ENCODE data around the gene PHIP.
A peak's percentile ranks its signal among the peaks of the same experiment; 100 is the strongest.

PHIP gene

DNA sequence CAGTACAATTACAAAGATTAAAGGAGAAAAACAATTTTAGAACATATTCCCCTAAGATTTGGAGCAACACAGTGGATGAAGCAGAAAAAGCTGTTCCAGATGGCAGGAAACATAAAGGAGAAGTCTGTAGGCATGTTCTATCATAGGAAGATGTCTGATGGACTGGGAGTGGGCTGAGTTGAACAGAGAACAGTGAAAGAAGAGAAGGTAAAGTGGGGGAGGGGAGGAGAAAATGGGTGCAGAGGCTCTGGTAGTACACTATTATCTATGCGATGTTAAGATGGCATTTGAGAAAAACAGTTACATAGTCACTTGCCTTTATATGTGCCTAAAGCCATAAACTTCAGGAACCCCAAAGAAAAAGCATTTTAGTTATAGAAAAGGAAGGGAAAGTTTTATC, 4.2 kb upstream of the PHIP start:
- Histone ChIP-seq H3K27me3 (ENCODE audit: control insufficient read depth, insufficient read depth, low read length) (no peaks in the 10 kb centered on the region), H3K9me3 (ENCODE audit: control insufficient read depth, low read length) (no peaks in the 10 kb centered on the region), H3K9ac (ENCODE audit: low read length) (no peak overlapping the region), H3K4me3 (ENCODE audit: low read length) (no peak overlapping the region), H3K36me3 (ENCODE audit: control insufficient read depth, insufficient read depth, low read length) (no peaks in the 10 kb centered on the region), H3K4me1 (ENCODE audit: control insufficient read depth, insufficient read depth, low read length) (no peaks in the 10 kb centered on the region)

DNA sequence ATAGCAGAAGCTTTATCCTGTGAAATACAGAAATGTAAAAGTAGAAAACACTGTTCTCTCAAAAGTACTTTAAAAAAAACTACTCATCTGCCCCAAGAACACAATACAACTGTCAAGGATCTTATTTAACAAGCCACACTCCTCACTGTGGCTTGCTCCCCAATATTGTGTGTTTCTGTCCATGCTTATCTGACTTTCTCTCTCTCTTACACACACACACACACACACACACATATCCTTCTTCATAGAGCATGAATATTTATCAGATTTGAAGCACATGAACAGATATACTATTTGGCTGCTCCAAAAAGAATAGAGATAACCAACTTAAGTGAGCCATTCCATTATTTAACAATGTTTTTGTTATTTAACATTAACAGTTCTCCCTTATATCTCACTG, 3.6 kb upstream of the PHIP start:
- Histone ChIP-seq H3K36me3 (ENCODE audit: control insufficient read depth, insufficient read depth, low read length) (no peaks in the 10 kb centered on the region), H3K9me3 (ENCODE audit: control insufficient read depth, low read length) (no peaks in the 10 kb centered on the region), H3K9ac (ENCODE audit: low read length) (no peak overlapping the region), H3K27me3 (ENCODE audit: control insufficient read depth, insufficient read depth, low read length) (no peaks in the 10 kb centered on the region), H3K4me3 (ENCODE audit: low read length) (no peak overlapping the region), H3K4me1 (ENCODE audit: control insufficient read depth, insufficient read depth, low read length) (no peaks in the 10 kb centered on the region)

DNA sequence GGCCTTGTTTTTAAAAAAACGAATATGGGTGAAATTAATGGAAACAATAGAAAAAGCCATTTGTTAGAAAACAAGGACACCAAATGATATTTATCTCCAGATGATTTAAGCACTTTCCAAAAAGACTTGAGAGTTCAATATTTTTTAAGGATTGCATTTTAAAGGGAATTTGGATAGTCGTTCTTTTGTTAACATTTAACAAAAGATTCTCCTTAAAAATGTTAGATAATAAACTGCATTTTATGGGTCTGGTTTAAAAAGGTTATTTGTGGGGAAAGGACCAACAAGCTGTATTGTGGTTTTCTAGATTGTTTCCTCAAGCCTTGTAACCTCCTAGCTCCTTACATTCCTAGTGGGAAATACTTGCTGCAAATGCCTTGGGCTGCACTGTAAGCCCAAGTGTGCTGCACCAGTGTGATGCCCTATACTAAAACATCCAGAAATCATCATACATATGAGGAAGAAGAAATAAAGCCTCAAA, 1.5 kb upstream of the PHIP start:
- H3K9ac ChIP-seq (ENCODE audit: low read length): peak overlapping the region; percentile 96
- H3K4me3 ChIP-seq (ENCODE audit: low read length): no peak overlapping the region
- no peaks in the 10 kb centered on the region for H3K36me3 ChIP-seq (ENCODE audit: control insufficient read depth, insufficient read depth, low read length)
- peaks cover 12% of the 10 kb centered on the region for H3K4me1 ChIP-seq (ENCODE audit: control insufficient read depth, insufficient read depth, low read length)
- H3K9me3 ChIP-seq (ENCODE audit: control insufficient read depth, low read length): no peaks in the 10 kb centered on the region
- H3K27me3 ChIP-seq (ENCODE audit: control insufficient read depth, insufficient read depth, low read length): no peaks in the 10 kb centered on the region

DNA sequence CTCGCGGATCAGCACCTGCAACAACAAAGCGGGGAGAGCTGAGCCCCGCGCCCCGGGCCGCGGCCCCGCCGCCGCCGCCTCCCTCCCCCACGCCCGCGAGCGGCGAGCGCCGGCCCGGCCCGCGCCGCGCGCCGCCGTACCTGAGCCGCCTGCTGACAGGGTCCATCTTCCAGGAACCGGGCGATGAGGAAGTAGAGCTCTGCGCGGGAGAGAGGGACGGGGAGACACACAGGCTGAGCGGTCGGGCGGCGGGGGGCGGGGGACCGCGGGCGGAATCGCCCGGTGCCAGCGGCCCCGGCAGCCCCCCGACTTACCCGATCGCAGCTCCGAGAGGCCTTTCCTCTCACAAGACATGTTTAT, 359 bp downstream of the PHIP start:
- Histone ChIP-seq H3K9ac (ENCODE audit: low read length) (peak overlapping the region; percentile 96), H3K9me3 (ENCODE audit: control insufficient read depth, low read length) (no peaks in the 10 kb centered on the region), H3K4me3 (ENCODE audit: low read length) (peak overlapping the region; percentile 92), H3K36me3 (ENCODE audit: control insufficient read depth, insufficient read depth, low read length) (no peaks in the 10 kb centered on the region), H3K27me3 (ENCODE audit: control insufficient read depth, insufficient read depth, low read length) (no peaks in the 10 kb centered on the region), H3K4me1 (ENCODE audit: control insufficient read depth, insufficient read depth, low read length) (peaks cover 12% of the 10 kb centered on the region)

DNA sequence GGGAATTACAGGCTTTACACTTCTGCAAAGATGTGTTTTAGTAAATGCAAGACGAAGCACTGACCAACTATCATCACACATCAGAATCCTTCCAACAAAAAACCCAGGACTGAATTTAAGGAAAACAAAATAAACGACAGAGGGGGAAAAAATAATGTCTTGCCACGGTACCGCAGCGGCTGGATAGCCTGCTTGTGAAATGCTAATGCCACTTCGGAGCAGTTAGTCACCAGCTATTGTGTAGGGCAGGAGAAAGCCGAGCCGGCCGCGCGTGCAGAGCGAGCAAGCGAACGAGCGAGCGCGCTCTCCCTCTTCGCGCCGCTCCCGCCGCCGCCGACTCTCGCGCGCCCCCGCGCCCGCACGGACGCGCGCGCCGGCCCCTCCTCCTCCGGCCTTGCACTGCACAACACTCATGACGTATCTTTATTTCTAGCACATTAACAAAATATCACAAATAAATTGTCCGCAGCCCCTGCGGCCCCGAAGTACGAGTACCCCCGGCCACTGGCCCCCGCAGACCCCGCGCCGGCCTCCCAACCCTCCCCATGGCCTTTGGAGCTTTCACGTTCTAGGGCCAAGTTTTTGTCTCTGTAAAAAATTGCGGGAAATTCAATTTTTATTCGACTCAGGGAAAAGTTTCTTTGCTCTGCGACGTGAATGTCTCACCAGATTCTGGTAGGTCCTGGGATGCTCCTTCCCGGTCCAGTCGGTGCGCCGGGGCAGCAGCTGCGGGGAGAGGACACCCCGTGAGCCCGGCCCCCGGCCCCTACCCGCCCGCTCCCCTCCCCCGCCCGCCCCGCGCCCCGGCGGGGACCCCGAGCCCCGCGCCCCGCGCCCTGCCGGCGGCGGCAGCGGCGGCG, 1.0 kb downstream of the PHIP start:
- peak overlapping the region; percentile 85 for H3K9ac ChIP-seq (ENCODE audit: low read length)
- no peaks in the 10 kb centered on the region for H3K9me3 ChIP-seq (ENCODE audit: control insufficient read depth, low read length)
- H3K36me3 ChIP-seq (ENCODE audit: control insufficient read depth, insufficient read depth, low read length): no peaks in the 10 kb centered on the region
- no peaks in the 10 kb centered on the region for H3K27me3 ChIP-seq (ENCODE audit: control insufficient read depth, insufficient read depth, low read length)
- peak overlapping the region; percentile 60 for H3K4me3 ChIP-seq (ENCODE audit: low read length)
- H3K4me1 ChIP-seq (ENCODE audit: control insufficient read depth, insufficient read depth, low read length): peaks cover 12% of the 10 kb centered on the region

DNA sequence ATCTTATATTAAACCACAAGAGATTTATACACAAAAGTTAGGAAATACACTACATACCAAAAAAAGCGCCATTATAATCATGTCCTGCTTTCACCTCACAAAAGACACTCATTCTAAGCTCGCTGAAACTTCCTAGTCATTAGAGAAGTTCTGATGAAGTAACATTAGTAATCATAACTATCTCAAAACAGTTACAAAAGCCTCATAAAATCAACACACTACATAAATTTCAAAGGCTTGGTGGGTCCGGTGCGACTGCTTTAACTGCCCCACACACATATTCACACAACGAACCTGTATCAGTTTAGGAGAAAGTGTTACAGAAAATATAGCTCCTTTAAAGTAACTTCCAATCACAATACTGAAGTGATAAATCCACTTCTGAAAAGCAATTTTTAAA, 1.9 kb downstream of the PHIP start:
- H3K4me3 ChIP-seq (ENCODE audit: low read length): peak overlapping the region; percentile 0
- no peaks in the 10 kb centered on the region for H3K9me3 ChIP-seq (ENCODE audit: control insufficient read depth, low read length)
- H3K27me3 ChIP-seq (ENCODE audit: control insufficient read depth, insufficient read depth, low read length): no peaks in the 10 kb centered on the region
- no peaks in the 10 kb centered on the region for H3K36me3 ChIP-seq (ENCODE audit: control insufficient read depth, insufficient read depth, low read length)
- peak overlapping the region; percentile 85 for H3K9ac ChIP-seq (ENCODE audit: low read length)
- peaks cover 12% of the 10 kb centered on the region for H3K4me1 ChIP-seq (ENCODE audit: control insufficient read depth, insufficient read depth, low read length)

DNA sequence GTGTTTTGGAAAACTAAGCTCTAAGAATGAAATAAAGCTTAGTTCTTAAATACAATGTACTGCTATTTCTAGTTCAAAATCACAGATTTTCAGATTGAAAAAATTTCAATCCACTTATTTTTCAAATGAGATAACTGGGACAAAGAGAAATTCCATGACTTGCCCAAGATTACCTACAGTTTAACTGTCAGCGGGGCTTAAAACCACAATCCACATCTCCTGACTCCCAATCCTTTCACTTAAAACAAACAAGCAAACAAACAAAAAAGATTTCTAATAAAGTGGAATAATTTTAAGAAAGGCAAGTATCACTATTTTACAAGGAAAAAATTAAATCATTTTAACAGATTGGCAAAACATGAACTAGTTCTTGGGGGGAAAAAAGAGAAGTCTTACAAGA, 4.2 kb downstream of the PHIP start:
- H3K9ac ChIP-seq (ENCODE audit: low read length): no peak overlapping the region
- peaks cover 16% of the 10 kb centered on the region for H3K4me1 ChIP-seq (ENCODE audit: control insufficient read depth, insufficient read depth, low read length)

DNA sequence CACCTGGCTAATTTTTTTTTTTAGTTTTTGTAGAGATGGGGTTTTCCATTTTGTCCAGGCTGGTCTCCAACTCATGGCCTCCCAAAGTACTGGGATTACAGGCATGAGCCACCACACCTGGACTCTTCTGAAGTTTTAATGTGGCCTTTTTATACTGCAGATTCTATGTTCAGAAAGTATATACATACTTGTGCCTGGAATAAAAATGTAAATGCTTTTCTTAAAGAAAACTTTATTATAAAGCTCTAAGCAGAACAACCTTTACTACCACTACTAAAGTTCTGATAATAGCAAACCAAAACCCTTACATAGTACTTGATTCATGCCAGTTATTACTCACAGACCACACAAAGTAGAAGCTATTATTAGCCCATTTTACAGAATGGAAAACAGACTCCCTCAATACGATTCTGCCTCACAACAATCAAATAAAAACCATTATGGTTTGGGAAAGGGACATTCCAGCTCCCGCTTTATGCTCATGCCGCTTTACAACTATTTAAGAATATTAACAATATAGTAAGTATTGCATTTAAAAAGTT, 5.3 kb downstream of the PHIP start:
- no peaks in the 10 kb centered on the region for H3K9me3 ChIP-seq (ENCODE audit: control insufficient read depth, low read length)
- H3K36me3 ChIP-seq (ENCODE audit: control insufficient read depth, insufficient read depth, low read length): no peaks in the 10 kb centered on the region
- H3K9ac ChIP-seq (ENCODE audit: low read length): no peak overlapping the region
- peaks cover 16% of the 10 kb centered on the region for H3K4me1 ChIP-seq (ENCODE audit: control insufficient read depth, insufficient read depth, low read length)
- H3K4me3 ChIP-seq (ENCODE audit: low read length): no peak overlapping the region
- H3K27me3 ChIP-seq (ENCODE audit: control insufficient read depth, insufficient read depth, low read length): no peaks in the 10 kb centered on the region

More for the DNA sequence above, 4.2 kb downstream of the PHIP start:
- Histone ChIP-seq H3K9me3 (ENCODE audit: control insufficient read depth, low read length) (no peaks in the 10 kb centered on the region), H3K4me3 (ENCODE audit: low read length) (no peak overlapping the region), H3K27me3 (ENCODE audit: control insufficient read depth, insufficient read depth, low read length) (no peaks in the 10 kb centered on the region), H3K36me3 (ENCODE audit: control insufficient read depth, insufficient read depth, low read length) (no peaks in the 10 kb centered on the region)

DNA sequence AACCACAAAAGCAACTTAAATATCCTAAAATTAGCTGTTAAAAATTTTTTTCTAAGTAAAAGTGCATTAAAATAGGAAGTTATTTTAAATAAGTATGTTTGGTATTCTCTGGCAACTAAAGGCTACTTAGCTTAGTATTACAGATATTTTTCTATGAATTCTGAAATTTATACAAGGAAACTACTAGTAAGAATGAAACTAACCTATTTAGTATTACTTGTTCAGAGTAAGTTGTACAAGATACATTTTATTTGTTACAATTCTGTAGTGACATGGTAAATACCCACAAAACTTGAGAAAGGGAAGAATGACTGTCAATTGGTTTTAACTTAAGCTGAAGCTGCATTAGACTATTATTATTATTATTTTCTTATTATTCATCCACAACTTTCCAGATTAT, 6.5 kb downstream of the PHIP start:
- Histone ChIP-seq H3K27me3 (ENCODE audit: control insufficient read depth, insufficient read depth, low read length) (no peaks in the 10 kb centered on the region), H3K4me3 (ENCODE audit: low read length) (no peak overlapping the region), H3K9me3 (ENCODE audit: control insufficient read depth, low read length) (no peaks in the 10 kb centered on the region), H3K9ac (ENCODE audit: low read length) (no peak overlapping the region), H3K4me1 (ENCODE audit: control insufficient read depth, insufficient read depth, low read length) (peaks cover 16% of the 10 kb centered on the region), H3K36me3 (ENCODE audit: control insufficient read depth, insufficient read depth, low read length) (no peaks in the 10 kb centered on the region)

DNA sequence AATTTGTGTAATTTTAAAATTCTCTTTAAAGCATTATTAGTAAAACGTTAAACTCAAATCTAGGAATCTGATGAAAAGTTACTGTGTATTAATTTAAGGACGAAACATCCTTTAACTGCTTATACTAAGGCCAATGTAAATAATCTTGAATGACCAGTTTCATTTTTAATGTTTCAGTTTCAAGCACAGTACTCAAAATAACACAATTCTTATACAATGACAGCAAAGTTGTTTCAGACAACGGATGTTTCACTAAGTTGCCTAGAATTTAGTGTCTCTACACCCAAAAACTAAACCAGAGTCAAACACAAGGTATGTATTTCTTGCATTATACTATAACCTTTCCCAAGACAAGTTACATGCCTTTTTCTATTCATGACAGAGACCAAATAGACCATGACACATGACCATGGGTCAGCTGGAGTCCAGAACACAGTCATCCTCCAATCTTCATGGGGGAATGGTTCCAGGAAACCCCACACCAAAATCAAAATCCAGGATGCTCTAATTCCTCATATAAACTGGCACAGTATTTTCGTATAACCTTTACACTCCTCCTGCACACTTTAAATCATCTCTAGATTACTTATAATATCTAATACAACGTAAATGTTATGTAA, 7.7 kb downstream of the PHIP start:
- Histone ChIP-seq H3K4me1 (ENCODE audit: control insufficient read depth, insufficient read depth, low read length) (peaks cover 8% of the 10 kb centered on the region), H3K4me3 (ENCODE audit: low read length) (no peak overlapping the region), H3K36me3 (ENCODE audit: control insufficient read depth, insufficient read depth, low read length) (no peaks in the 10 kb centered on the region), H3K9me3 (ENCODE audit: control insufficient read depth, low read length) (no peaks in the 10 kb centered on the region), H3K27me3 (ENCODE audit: control insufficient read depth, insufficient read depth, low read length) (no peaks in the 10 kb centered on the region), H3K9ac (ENCODE audit: low read length) (no peak overlapping the region)

DNA sequence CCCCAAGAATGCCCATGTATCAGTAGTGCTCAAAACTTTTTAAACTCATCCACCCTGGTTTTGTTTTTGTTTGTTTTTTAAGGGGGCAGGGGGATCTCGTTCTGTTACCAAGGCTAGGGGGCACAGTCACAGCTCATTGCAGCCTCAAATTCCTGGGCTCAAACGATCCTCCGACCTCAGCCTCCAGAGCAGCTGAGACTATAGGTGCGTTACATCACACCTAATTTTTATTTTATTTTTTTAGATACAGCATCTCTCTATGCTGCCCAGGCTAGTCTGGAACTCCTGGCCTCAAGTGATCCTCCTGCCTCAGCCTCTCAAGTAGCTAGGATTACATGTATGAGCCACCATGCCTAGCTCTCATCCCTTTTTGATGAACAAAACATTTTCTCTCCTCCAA, 11.2 kb downstream of the PHIP start:
- no peak overlapping the region for H3K4me3 ChIP-seq (ENCODE audit: low read length)
- no peak overlapping the region for H3K9ac ChIP-seq (ENCODE audit: low read length)
- no peaks in the 10 kb centered on the region for H3K27me3 ChIP-seq (ENCODE audit: control insufficient read depth, insufficient read depth, low read length)
- H3K4me1 ChIP-seq (ENCODE audit: control insufficient read depth, insufficient read depth, low read length): peaks cover 4% of the 10 kb centered on the region
- H3K36me3 ChIP-seq (ENCODE audit: control insufficient read depth, insufficient read depth, low read length): no peaks in the 10 kb centered on the region
- H3K9me3 ChIP-seq (ENCODE audit: control insufficient read depth, low read length): no peaks in the 10 kb centered on the region

DNA sequence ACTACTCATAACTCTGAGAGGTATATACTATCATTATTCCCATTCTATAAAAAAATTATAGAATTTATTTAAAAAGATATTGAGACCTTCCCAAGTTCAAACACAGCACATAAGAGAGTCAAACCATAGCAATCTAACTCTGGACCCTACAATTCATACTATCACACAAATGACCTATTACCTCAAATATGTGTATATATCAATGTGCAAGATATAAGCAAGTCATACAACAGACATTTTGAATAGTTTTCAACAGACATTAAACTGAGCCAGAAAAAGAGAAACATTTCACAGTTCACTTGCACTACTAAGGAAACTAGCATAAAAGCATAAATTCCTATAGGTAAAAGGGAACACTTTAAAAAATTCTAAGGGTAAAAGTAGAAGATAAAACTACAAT, 11.7 kb downstream of the PHIP start:
- no peaks in the 10 kb centered on the region for H3K36me3 ChIP-seq (ENCODE audit: control insufficient read depth, insufficient read depth, low read length)
- H3K4me1 ChIP-seq (ENCODE audit: control insufficient read depth, insufficient read depth, low read length): peaks cover 4% of the 10 kb centered on the region

More for the DNA sequence above, 11.7 kb downstream of the PHIP start:
- no peak overlapping the region for H3K9ac ChIP-seq (ENCODE audit: low read length)
- H3K9me3 ChIP-seq (ENCODE audit: control insufficient read depth, low read length): no peaks in the 10 kb centered on the region
- H3K4me3 ChIP-seq (ENCODE audit: low read length): no peak overlapping the region
- no peaks in the 10 kb centered on the region for H3K27me3 ChIP-seq (ENCODE audit: control insufficient read depth, insufficient read depth, low read length)
